HEK293T (cell line): Measurements from ENCODE around the gene NAALADL2.

Experiments
- FOXM1 ChIP-seq: fragments of 450-650 bp; IDR thresholded peaks from 2 replicates; pipeline ENCODE4 v1.6.1; 2017; ENCODE audit warnings: mild to moderate bottlenecking, borderline replicate concordance
- HDGF ChIP-seq: fragments of 450-650 bp; IDR thresholded peaks from 2 replicates; pipeline ENCODE4 v1.6.1; 2017; ENCODE audit warnings: antibody characterized with exemption, borderline replicate concordance
- NFRKB ChIP-seq: fragments of 450-650 bp; IDR thresholded peaks from 2 replicates; pipeline ENCODE4 v1.6.1; 2016; ENCODE audit warnings: mild to moderate bottlenecking, moderate library complexity
- SP1 ChIP-seq: fragments of 450-650 bp; IDR thresholded peaks from 2 replicates; pipeline ENCODE4 v1.6.1; 2017
- TARDBP ChIP-seq: fragments of 450-650 bp; IDR thresholded peaks from 2 replicates; pipeline ENCODE4 v1.6.1; 2016

- TF ChIP-seq TARDBP (no peak), FOXM1 (no peak), HDGF (no peak), NFRKB (no peak), SP1 (no peak)
Observed at GRCh38 chr3:175476489-175476888, 617.4 kb downstream of the NAALADL2 start.
